Measurements from ENCODE around the gene DHRS7. TPM values are rescaled to one million over a fixed set of nuclear protein-coding genes. Genes with fewer than 3 reads are reported as not detected.

DHRS7 gene
- total and polyA plus RNA-seq, 2 experiments from 2014 or later = 39.3 to 39.4 TPM

- no peak for TF ChIP-seq ZNF462 (CRISPR knock-in tag; IDR thresholded peaks at IDR 0.05)
These were observed 58.9 kb downstream of the DHRS7 start (continued) for GRCh38 chr14:60106339-60106738.

GRCh38 chr14:60102389-60102788, 62.8 kb downstream of the DHRS7 start:
- no peaks in the 10 kb centered on the region for H3K27me3 ChIP-seq (ENCODE audit: insufficient read depth)
- peaks cover 18% of the 10 kb centered on the region for H3K36me3 Mint-ChIP-seq (ENCODE audit: low read depth)
- peaks cover 16% of the 10 kb centered on the region; the same call in 2 of the 3 replicates for H3K4me1 Mint-ChIP-seq
- H2AFZ ChIP-seq = no peak overlapping the region
- ATAC-seq (no peak), DNase-seq (ENCODE audit: low spot score) (no peak)
- no peaks in the 10 kb centered on the region for H3K9me2 ChIP-seq (ENCODE audit: insufficient read depth)
- no peak overlapping the region for H3K4me2 ChIP-seq
- H3K27me3 Mint-ChIP-seq (ENCODE audit: insufficient read depth, low read depth, poor library complexity) = no peaks in the 10 kb centered on the region
- no peaks in the 10 kb centered on the region for H3F3A ChIP-seq (replicated peaks; ENCODE audit: low read depth)
- peaks cover 96% of the 10 kb centered on the region for H3K79me2 ChIP-seq (replicated peaks; ENCODE audit: insufficient read depth)
- no peak overlapping the region for H3K4me3 ChIP-seq
- H3K4me1 ChIP-seq (ENCODE audit: insufficient read depth) = peaks cover 17% of the 10 kb centered on the region
- H3K27ac Mint-ChIP-seq = 0 out of 2 replicates have a peak overlapping the region, but pooled peaks have one; percentile 11
- H3K27ac ChIP-seq (ENCODE audit: low read depth) = no peak overlapping the region
- peaks cover 3% of the 10 kb centered on the region; the same call in 1 of the 2 replicates for H4K20me1 ChIP-seq (replicated peaks; ENCODE audit: insufficient read depth)
- no peaks in the 10 kb centered on the region; the same call in 1 of the 2 replicates for H3K36me3 ChIP-seq (ENCODE audit: insufficient read depth)
- no peaks in the 10 kb centered on the region for H3K9me3 Mint-ChIP-seq
- H3K4me3 Mint-ChIP-seq = no peak overlapping the region
- TF ChIP-seq REST (IDR thresholded peaks at IDR 0.05; ENCODE audit: unreplicated experiment) (no peak), ZNF462 (CRISPR knock-in tag; IDR thresholded peaks at IDR 0.05) (no peak), ZNF114 (CRISPR knock-in tag; IDR thresholded peaks at IDR 0.05) (no peak), POLR2AphosphoS5 (IDR thresholded peaks at IDR 0.05; ENCODE audit: low read depth) (no peak), NANOG (IDR thresholded peaks at IDR 0.05; ENCODE audit: borderline replicate concordance) (no peak)
